ENCODE data around the gene PTP4A1.

PTP4A1 gene

DNA sequence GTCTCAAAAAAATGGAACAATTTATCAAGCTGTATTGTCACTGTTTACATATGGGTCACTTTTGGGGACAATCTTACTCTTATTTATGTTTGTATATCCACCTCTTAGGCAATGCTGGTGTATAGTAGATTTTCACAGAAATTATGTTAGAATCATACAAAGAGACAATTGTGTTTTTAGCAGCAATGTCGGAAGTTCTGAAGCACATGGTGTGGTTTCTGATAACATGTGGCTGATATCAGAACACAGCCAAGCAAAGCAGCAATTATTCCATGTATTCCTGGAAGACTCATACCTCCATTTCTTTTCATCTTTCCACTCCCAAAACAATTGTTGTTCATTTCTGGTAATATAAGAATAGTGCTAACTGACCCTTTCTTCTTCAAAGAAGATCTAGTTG, 17.5 kb upstream of the PTP4A1 start:
- Histone ChIP-seq H3K27me3 (no peaks in the 10 kb centered on the region), H3K9me3 (no peaks in the 10 kb centered on the region), H3K4me3 (ENCODE audit: low read depth in 1 of 2, low read length in 1 of 2) (no peak overlapping the region), H3K36me3 (no peaks in the 10 kb centered on the region), H3K27ac (no peak overlapping the region), H3K4me1 (ENCODE audit: control insufficient read depth in 1 of 2, insufficient read depth in 1 of 2, low read depth in 1 of 2, low read length in 1 of 2) (no peaks in the 10 kb centered on the region)
- TF ChIP-seq, protein P1, sequence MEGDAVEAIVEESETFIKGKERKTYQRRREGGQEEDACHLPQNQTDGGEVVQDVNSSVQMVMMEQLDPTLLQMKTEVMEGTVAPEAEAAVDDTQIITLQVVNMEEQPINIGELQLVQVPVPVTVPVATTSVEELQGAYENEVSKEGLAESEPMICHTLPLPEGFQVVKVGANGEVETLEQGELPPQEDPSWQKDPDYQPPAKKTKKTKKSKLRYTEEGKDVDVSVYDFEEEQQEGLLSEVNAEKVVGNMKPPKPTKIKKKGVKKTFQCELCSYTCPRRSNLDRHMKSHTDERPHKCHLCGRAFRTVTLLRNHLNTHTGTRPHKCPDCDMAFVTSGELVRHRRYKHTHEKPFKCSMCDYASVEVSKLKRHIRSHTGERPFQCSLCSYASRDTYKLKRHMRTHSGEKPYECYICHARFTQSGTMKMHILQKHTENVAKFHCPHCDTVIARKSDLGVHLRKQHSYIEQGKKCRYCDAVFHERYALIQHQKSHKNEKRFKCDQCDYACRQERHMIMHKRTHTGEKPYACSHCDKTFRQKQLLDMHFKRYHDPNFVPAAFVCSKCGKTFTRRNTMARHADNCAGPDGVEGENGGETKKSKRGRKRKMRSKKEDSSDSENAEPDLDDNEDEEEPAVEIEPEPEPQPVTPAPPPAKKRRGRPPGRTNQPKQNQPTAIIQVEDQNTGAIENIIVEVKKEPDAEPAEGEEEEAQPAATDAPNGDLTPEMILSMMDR (IDR thresholded peaks at IDR 0.05): no peak

DNA sequence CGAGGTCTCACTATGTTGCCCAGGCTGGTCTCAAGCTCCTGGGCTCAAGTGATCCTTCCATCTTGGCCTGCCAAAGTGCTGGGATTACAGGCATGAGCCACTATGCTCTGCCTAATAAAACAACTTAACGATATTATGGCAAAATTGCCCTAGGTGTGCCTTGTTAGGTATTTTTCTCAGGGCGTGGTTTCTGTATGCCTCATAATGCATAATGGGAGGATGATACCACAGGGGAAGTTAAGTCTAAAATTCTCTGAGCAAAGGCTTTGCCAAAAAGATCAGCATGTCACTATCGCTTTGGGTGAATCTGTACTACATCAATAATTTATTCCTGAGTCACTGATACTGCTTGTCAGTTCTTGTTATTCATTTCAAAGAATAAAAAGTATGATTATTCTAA, 15.9 kb upstream of the PTP4A1 start:
- H3K4me3 ChIP-seq (ENCODE audit: low read depth in 1 of 2, low read length in 1 of 2): no peak overlapping the region
- H3K27ac ChIP-seq: no peak overlapping the region
- no peaks in the 10 kb centered on the region for H3K36me3 ChIP-seq
- TF ChIP-seq, protein P1 (IDR thresholded peaks at IDR 0.05): no peak
- no peaks in the 10 kb centered on the region for H3K27me3 ChIP-seq
- H3K4me1 ChIP-seq (ENCODE audit: control insufficient read depth in 1 of 2, insufficient read depth in 1 of 2, low read depth in 1 of 2, low read length in 1 of 2): no peaks in the 10 kb centered on the region
- no peaks in the 10 kb centered on the region for H3K9me3 ChIP-seq

DNA sequence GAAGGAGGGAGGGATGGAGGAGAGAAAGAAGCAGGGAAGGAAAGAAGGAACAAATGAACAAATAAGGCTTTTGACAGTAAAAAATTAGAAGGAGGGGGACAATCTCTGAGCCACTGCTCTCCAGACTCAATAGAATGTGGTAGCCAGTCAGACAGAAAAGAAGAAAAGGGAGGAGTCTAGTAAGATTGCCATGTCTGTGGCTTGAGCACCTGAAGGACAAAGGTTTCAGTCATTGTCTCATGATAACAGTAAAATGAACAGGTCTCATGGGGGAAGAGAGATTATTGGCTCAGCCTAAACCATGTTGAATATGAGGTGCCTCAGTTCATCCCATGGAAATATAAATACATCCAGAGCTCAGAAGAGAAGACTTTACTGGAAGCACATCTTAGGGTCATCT, 14.0 kb upstream of the PTP4A1 start:
- H3K36me3 ChIP-seq: no peaks in the 10 kb centered on the region
- no peaks in the 10 kb centered on the region for H3K9me3 ChIP-seq
- H3K27ac ChIP-seq: no peak overlapping the region
- no peaks in the 10 kb centered on the region for H3K4me1 ChIP-seq (ENCODE audit: control insufficient read depth in 1 of 2, insufficient read depth in 1 of 2, low read depth in 1 of 2, low read length in 1 of 2)
- no peaks in the 10 kb centered on the region for H3K27me3 ChIP-seq
- TF ChIP-seq, protein P1 (IDR thresholded peaks at IDR 0.05): no peak
- no peak overlapping the region for H3K4me3 ChIP-seq (ENCODE audit: low read depth in 1 of 2, low read length in 1 of 2)

DNA sequence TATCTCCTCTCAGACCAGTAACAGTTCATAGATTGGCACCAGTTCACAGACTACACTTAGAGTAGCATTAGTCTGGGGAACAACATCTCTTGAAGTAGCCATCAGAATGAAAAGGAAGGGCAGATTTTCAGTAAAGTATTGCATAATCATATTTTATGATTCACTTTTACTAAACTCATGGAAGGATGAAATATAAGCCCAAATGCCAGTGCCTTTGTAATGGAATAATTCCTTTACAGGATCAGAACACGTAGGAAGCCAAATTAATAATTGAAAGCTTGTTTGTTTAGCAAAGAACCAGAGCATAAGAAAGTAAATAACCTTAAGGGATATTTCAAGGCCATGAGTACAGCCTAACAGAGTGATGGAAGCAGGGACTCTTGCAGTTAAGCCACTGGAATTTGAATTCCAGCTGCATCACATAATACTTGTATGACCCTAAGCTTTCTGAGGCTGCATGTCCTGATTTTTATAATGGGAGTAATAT, 11.4 kb upstream of the PTP4A1 start:
- no peaks in the 10 kb centered on the region for H3K9me3 ChIP-seq
- H3K27me3 ChIP-seq: no peaks in the 10 kb centered on the region
- TF ChIP-seq, protein P1 (IDR thresholded peaks at IDR 0.05): no peak
- H3K27ac ChIP-seq: no peak overlapping the region
- no peak overlapping the region for H3K4me3 ChIP-seq (ENCODE audit: low read depth in 1 of 2, low read length in 1 of 2)
- no peaks in the 10 kb centered on the region for H3K4me1 ChIP-seq (ENCODE audit: control insufficient read depth in 1 of 2, insufficient read depth in 1 of 2, low read depth in 1 of 2, low read length in 1 of 2)
- no peaks in the 10 kb centered on the region for H3K36me3 ChIP-seq

DNA sequence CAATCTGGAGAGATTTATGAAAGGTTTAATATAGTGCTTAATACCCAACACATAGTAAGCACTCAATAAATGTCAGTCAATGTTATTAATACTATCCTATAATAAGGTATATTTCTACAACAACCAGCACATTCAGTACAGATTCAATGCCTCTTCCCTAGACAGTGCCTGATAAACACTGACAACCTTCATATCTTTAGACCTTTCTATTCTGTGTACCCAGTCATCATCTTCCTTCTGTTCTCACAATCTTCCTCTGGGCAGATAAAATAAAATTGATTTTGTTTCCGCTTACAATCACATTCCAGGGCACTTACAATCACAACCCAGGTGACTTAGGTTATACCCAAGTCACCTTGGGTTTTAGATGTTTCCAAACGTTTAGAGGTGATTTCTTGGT, 11.0 kb upstream of the PTP4A1 start:
- TF ChIP-seq, protein P1 (IDR thresholded peaks at IDR 0.05): no peak
- Histone ChIP-seq H3K4me3 (ENCODE audit: low read depth in 1 of 2, low read length in 1 of 2) (no peak overlapping the region), H3K27ac (no peak overlapping the region), H3K9me3 (no peaks in the 10 kb centered on the region), H3K36me3 (no peaks in the 10 kb centered on the region), H3K27me3 (no peaks in the 10 kb centered on the region), H3K4me1 (ENCODE audit: control insufficient read depth in 1 of 2, insufficient read depth in 1 of 2, low read depth in 1 of 2, low read length in 1 of 2) (no peaks in the 10 kb centered on the region)

DNA sequence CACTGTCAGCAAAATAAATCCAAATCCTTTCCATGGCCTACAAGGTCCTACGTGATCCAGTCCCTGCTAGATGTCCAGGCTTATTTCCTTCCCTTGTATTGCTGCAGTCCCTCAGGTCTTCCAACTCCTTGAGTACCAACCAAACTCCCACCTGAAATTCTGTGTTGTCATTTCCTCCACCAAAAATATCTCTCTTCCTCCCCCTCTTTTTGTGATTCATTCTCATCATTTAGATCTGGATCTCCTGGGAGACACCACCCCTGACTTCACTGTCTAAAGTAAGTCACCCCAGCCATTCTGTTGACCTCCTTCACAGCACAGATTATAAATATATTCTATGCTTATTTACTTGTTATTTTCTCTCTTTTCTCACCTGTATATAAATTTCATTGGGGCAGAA, 9.0 kb upstream of the PTP4A1 start:
- no peak overlapping the region for H3K4me3 ChIP-seq (ENCODE audit: low read depth in 1 of 2, low read length in 1 of 2)
- H3K36me3 ChIP-seq: no peaks in the 10 kb centered on the region
- no peaks in the 10 kb centered on the region for H3K4me1 ChIP-seq (ENCODE audit: control insufficient read depth in 1 of 2, insufficient read depth in 1 of 2, low read depth in 1 of 2, low read length in 1 of 2)
- no peaks in the 10 kb centered on the region for H3K9me3 ChIP-seq
- H3K27me3 ChIP-seq: no peaks in the 10 kb centered on the region
- no peak overlapping the region for H3K27ac ChIP-seq
- TF ChIP-seq, protein P1 (IDR thresholded peaks at IDR 0.05): no peak
